DND-41 (cell line): ENCODE measurements around the gene TRERF1.

Source experiments
- ATAC-seq: fragments of 200-7000 bp; cut with Tn5 transposase; 3 replicates; pipeline ENCODE4 v1.9.1; 2021; ENCODE audit warnings: low read depth; ENCODE audit not compliant: insufficient read depth
- DNase-seq: peaks from one replicate; pipeline ENCODE4 v3.0.0-alpha.2; 2020
- H2AFZ ChIP-seq: 2 replicates; pipeline ENCODE4 v1.6.0; 2012; ENCODE audit warnings: low read depth, low read length
- H3K27ac ChIP-seq: 2 replicates; pipeline ENCODE4 v1.5.1; 2012; ENCODE audit warnings: low read length, inconsistent platforms
- H3K27me3 ChIP-seq: fragments of 200-600 bp; sonication (generic); 2 replicates; pipeline ENCODE4 v1.6.0; 2012; ENCODE audit warnings: low read length, mild to moderate bottlenecking, inconsistent platforms; ENCODE audit not compliant: insufficient read depth, poor library complexity
- H3K36me3 ChIP-seq: 2 replicates; pipeline ENCODE4 v1.5.1; 2012; ENCODE audit warnings: low read length, inconsistent platforms; ENCODE audit not compliant: insufficient read depth
- H3K4me1 ChIP-seq: 2 replicates; pipeline ENCODE4 v1.5.1; 2012; ENCODE audit warnings: mild to moderate bottlenecking, low read length; ENCODE audit not compliant: insufficient read depth
- H3K4me2 ChIP-seq: 2 replicates; pipeline ENCODE4 v1.6.0; 2012; ENCODE audit warnings: mild to moderate bottlenecking, moderate library complexity, low read length, inconsistent platforms; ENCODE audit not compliant: insufficient read depth
- H3K4me3 ChIP-seq, 2 experiments: fragments of 200-600 bp in 1 of 2; shearing (Covaris generic) in 1 of 2; 2 replicates each; pipeline ENCODE4 v1.5.1; 2012 to 2016; ENCODE audit warnings: inconsistent platforms in 2 of 2, low read length in 2 of 2, mild to moderate bottlenecking in 2 of 2, low read depth in 1 of 2, moderate library complexity in 1 of 2
- H3K79me2 ChIP-seq: 2 replicates; pipeline ENCODE4 v1.6.0; 2012; ENCODE audit warnings: low read length, inconsistent platforms; ENCODE audit not compliant: insufficient read depth
- H3K9ac ChIP-seq: 2 replicates; pipeline ENCODE4 v1.6.0; 2012; ENCODE audit warnings: low read depth, mild to moderate bottlenecking, inconsistent platforms, low read length, moderate library complexity
- H3K9me3 ChIP-seq: 2 replicates; pipeline ENCODE4 v1.5.1; 2012; ENCODE audit warnings: low read length, moderate library complexity, mild to moderate bottlenecking, inconsistent platforms; ENCODE audit not compliant: insufficient read depth, severe bottlenecking
- H4K20me1 ChIP-seq: 2 replicates; pipeline ENCODE4 v1.6.0; 2012; ENCODE audit warnings: low read length; ENCODE audit not compliant: insufficient read depth
- EZH2 ChIP-seq: IDR thresholded peaks from 3 replicates; pipeline ENCODE4 v1.6.1; 2012; ENCODE audit warnings: borderline replicate concordance, low read depth, mild to moderate bottlenecking, moderate library complexity, low read length, inconsistent platforms; ENCODE audit not compliant: severe bottlenecking
- TF ChIP-seq, protein P1 (sequence below): IDR thresholded peaks from 2 replicates; pipeline ENCODE4 v1.5.1; 2012; ENCODE audit warnings: borderline replicate concordance, low read length, moderate library complexity, mild to moderate bottlenecking; ENCODE audit not compliant: poor library complexity, severe bottlenecking; ENCODE audit errors: extremely low read depth

The TRERF1 gene

DNA sequence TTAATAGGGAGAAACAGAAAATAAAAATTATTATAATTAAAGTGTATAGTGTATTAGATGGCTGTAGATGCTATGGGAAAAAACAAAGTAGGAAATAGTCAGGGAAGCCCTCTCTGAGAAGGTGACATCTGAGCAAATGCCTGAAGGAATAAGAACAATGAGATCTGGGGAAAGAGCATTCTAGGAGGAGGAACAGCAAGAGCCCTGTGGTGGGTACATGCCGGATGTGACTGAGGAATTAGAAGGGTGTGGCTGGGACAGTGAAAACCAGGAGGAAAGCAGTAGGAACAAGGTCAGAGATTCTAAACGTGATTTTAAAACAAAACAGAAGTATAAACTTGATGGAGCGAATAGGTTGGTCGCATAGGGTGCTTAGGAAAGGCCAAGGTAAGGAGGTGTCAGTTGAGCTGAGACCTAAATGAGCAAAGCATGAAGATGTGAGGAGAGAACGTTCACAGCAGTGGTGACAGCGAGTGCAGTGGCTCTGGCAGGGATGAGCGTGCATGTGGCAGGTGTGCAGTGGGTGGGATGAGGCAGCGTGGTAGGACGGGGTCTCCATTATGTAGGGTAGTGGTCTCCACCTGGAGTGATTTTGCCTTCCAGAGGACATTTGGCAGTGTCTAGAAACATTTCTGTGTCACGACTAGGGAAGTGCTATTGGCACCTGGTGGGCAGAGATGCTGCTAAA is 137.0 kb downstream of the TRERF1 start:
- H3K79me2 ChIP-seq: no peaks in the 10 kb centered on the region
- H3K36me3 ChIP-seq: 0 out of 2 replicates have a peak, but pooled peaks cover 4% of the 10 kb centered on the region
- no peak for DNase-seq
- H3K9ac ChIP-seq: no peak overlapping the region
- ATAC-seq: no peak
- H3K27ac ChIP-seq: no peak overlapping the region
- no peak overlapping the region for H3K4me2 ChIP-seq
- no peaks in the 10 kb centered on the region for H3K4me1 ChIP-seq
- no peak overlapping the region for H3K4me3 ChIP-seq
- H3K27me3 ChIP-seq: no peaks in the 10 kb centered on the region
- H4K20me1 ChIP-seq: no peaks in the 10 kb centered on the region
- H3K9me3 ChIP-seq: no peaks in the 10 kb centered on the region
- TF ChIP-seq EZH2: no peak
- TF ChIP-seq, protein P1, sequence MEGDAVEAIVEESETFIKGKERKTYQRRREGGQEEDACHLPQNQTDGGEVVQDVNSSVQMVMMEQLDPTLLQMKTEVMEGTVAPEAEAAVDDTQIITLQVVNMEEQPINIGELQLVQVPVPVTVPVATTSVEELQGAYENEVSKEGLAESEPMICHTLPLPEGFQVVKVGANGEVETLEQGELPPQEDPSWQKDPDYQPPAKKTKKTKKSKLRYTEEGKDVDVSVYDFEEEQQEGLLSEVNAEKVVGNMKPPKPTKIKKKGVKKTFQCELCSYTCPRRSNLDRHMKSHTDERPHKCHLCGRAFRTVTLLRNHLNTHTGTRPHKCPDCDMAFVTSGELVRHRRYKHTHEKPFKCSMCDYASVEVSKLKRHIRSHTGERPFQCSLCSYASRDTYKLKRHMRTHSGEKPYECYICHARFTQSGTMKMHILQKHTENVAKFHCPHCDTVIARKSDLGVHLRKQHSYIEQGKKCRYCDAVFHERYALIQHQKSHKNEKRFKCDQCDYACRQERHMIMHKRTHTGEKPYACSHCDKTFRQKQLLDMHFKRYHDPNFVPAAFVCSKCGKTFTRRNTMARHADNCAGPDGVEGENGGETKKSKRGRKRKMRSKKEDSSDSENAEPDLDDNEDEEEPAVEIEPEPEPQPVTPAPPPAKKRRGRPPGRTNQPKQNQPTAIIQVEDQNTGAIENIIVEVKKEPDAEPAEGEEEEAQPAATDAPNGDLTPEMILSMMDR: no peak
- H2AFZ ChIP-seq: no peak overlapping the region

- H3K4me3 ChIP-seq: no peak overlapping the region
- no peak overlapping the region for H3K27ac ChIP-seq
- no peaks in the 10 kb centered on the region for H3K27me3 ChIP-seq
- DNase-seq: no peak
- no peaks in the 10 kb centered on the region for H4K20me1 ChIP-seq
- no peak for ATAC-seq
- TF ChIP-seq, protein P1: no peak
- TF ChIP-seq EZH2: no peak
- H3K4me1 ChIP-seq: no peaks in the 10 kb centered on the region
- H3K9ac ChIP-seq: no peak overlapping the region
- no peak overlapping the region for H3K4me2 ChIP-seq
- H3K36me3 ChIP-seq: 0 out of 2 replicates have a peak, but pooled peaks cover 4% of the 10 kb centered on the region
- H3K9me3 ChIP-seq: no peaks in the 10 kb centered on the region
- H3K79me2 ChIP-seq: no peaks in the 10 kb centered on the region
- no peak overlapping the region for H2AFZ ChIP-seq
Observed at GRCh38 chr6:42313941-42314570, 137.7 kb downstream of the TRERF1 start.

GRCh38 chr6:42313038-42313437 is 138.7 kb downstream of the TRERF1 start:
- no peak overlapping the region for H3K4me2 ChIP-seq
- no peak for ATAC-seq
- no peaks in the 10 kb centered on the region for H3K79me2 ChIP-seq

More at GRCh38 chr6:42313038-42313437, 138.7 kb downstream of the TRERF1 start:
- no peaks in the 10 kb centered on the region for H4K20me1 ChIP-seq
- H2AFZ ChIP-seq: no peak overlapping the region
- no peak overlapping the region for H3K27ac ChIP-seq
- H3K9me3 ChIP-seq: no peaks in the 10 kb centered on the region
- DNase-seq: no peak
- TF ChIP-seq EZH2: no peak
- TF ChIP-seq, protein P1: no peak
- no peak overlapping the region for H3K4me3 ChIP-seq
- H3K9ac ChIP-seq: no peak overlapping the region
- H3K27me3 ChIP-seq: no peaks in the 10 kb centered on the region
- 0 out of 2 replicates have a peak, but pooled peaks cover 4% of the 10 kb centered on the region for H3K36me3 ChIP-seq
- H3K4me1 ChIP-seq: no peaks in the 10 kb centered on the region
